Measurements from ENCODE around the gene NWD2.
A peak's percentile ranks its signal among the peaks of the same experiment; 100 is the strongest.
"Not testable (repeated sequence)": the region's sequence is repeated elsewhere in the genome, so short reads cannot be mapped to it uniquely, and the experiment has no call there.

NWD2 gene

DNA sequence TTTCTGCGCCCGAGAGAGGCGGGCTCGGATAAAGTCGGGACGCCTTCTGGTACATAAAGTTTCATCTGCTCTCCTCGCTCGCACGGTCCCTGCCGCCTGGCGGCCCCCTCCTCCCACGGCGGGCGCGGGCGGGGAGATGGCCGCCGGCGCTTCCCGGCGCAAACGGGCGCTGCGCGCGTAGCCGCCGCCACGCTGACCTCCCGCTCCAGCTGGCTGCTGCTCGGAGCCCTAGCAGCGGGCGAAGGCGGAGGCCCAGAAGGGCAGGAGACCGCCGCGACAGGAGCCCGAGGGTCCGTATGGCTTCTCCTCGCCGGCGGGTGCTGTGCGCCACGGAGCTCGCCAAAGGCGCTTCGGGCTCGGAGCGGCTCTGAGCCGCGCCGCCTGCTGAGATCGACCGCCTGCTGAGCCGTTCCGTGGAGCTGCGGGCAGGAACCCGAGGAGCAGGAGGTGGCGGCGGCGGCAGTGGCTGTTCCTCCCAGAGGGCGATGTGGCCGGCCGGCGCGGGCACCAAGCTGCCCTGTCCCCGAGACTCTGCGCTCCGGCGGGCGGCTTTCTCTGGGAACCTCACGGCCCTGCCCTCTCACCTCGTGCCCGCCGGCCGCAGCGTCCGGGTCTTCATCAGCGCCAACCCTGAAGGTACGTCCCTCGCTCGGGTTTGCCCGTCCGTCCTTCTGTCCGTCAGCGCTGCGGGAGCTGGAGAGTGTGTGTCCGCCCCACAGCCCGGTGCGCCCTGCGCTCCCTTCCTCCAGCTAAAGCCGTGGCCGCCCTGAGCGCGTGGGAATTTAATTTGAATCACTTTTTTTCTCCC is at the start of gene NWD2:
NWD2 (plus strand) TSS at position 161 of the 808 bp plus-strand sequence; CDS start at position 486, 325 bp downstream.
- DNase-seq (ENCODE audit: low read depth): peak; percentile 26

DNA sequence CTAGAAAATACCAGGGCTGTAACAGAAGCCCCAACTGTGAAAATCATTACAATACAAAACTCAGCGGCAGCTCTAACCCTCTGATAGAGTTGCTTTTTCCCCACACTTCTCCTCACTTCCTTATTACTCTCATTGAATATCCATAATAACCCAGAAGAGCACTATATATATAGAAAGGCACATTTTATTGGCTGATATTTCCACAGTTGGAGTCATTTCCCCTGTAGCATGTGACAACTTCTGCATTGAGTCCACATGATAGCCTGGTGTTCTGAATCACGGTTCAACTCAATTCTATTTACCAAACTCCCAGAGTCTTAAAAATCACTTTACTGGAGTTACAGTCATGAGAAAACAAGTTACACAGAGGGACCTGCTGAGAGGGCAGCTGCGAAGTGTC is 46.6 kb upstream of the NWD2 start:
- no peak for DNase-seq (ENCODE audit: low read depth)

DNA sequence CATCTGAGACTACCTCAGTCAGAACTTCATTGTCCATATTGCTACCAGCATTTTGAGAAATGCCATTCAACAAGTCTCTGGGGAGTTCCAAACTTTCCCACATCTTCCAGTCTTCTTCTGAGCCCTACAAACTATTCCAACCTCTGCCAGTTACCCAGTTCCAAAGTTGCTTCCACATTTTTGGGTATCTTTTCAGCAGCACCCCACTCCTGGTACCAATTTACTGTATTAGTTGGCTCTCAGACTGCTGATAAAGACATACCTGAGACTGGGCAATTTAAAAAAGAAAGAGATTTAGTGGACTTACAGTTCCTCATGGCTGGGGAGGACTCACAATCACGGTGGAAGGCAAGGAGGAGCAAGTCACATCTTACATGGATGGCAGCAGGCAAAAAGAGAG is 39.8 kb upstream of the NWD2 start:
- not testable (repeated sequence) for DNase-seq (ENCODE audit: low read depth)

GRCh38 chr4:37216209-37216608 is 28.3 kb upstream of the NWD2 start:
- DNase-seq (ENCODE audit: low read depth): no peak

DNA sequence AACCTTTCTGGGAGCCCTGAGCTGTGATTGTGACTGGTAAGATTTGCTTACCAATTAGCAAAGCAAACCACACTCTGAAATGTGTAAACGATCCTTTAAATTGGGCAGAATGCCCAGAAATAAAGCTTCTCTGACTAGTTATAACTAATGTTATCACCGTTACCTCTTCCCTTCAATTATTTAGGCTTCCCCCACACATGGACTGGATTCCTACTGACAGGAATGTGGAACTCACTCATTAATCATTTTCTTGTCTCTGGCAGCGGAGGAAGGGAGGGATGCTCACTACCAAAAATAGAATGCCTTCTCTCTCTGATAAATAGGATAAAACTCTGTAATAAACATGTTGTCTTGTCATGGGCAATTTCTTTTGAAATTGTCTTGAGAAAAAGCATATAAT is 25.3 kb upstream of the NWD2 start:
- DNase-seq (ENCODE audit: low read depth): no peak

DNA sequence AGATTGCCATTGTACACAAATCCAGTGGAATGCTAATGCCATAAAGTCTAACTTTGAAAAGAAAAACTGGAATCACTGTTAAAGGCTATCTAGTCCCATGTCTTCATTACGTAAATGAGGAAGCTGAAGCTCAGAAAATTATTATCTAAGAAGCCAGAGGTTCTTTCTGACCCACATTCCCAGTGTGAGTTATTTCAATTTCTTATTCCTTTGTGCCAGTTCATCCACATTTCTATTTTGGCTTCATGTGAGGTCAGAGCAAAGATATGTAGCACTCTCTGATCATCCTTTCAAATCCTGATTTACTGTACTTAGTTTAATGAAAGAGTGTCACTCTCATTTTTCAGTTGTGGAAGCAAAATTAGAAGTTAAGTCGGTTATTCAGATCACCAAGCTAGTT is 24.6 kb upstream of the NWD2 start:
- no peak for DNase-seq (ENCODE audit: low read depth)

DNA sequence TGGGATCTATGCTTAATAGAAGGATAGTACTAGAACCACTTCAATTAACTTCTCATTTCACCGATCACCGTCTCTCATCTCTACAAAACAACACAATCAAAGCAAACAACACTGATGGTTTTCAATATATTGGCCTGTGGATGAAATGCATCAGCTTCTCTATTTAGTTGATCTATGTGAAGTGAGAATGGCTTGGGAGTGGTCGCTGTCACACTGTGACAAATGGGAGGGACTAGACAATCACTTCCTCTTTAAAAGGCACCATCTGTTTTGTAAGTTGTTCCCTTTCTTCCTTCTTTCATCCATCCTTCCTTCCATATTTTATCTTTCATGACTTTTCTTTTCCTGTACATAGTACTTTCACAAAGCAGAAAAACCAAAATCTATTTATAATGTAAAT is 23.9 kb upstream of the NWD2 start:
- no peak for DNase-seq (ENCODE audit: low read depth)

GRCh38 chr4:37223732-37224131 is 20.8 kb upstream of the NWD2 start:
- DNase-seq (ENCODE audit: low read depth): no peak

DNA sequence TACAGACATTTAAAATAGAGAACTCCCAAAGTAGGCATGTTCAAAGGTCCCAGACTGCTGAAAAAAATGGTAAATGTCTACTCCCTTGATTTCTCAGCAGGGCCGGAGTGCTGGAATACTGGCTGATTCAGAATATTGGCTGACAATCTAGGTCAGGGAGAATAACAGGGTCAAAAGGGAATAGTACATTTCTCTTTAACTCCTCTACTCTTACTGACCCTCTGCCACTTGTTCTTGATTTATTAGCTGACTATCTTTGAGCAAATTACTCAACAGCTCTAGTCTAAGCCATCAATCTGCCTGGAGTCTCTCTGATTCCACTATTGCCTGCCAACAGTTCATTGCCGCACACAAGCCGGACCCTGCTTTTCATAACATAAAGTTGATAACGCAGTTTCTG is 19.7 kb upstream of the NWD2 start:
- DNase-seq (ENCODE audit: low read depth): no peak

- no peak for DNase-seq (ENCODE audit: low read depth)
Measured at GRCh38 chr4:37225778-37226177, 18.8 kb upstream of the NWD2 start.

DNA sequence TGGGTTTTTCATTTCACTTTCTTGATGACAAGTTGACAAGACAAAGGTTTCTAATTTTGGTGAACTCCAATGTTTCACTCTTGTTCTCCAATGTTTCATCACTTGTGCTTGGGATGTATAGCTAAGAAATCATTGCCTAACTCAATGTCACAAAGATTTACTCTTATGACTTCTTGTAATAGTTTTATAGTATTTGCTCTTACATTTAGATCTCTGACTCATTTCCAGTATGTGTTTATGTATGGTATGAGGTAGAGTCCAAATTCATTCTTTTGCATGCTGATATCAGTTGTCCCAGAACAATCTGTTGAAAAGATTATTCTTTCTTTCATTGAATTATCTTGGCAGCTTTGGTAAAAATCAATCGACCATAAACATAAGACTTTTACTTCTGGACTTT is 12.2 kb upstream of the NWD2 start:
- DNase-seq (ENCODE audit: low read depth): no peak

DNA sequence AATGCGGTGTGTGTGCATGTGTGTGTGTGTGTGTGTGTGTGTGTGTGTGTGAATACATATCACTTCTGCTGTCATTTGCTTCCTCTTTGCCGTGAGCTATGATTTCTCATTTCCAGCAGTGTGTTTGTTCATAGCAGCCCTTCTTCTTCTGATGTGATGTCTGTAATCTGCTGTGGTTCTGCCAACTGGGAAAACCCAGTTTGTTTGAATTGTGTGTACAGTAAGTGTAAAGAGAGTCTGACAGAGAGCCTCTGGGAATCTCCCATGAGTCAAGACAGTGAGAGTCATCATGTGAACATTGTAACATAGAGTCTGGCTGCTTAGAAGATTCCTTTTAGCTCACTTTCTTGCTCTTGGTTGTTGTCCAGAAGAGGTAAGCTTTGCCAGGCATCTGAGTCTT is 8.4 kb upstream of the NWD2 start:
- DNase-seq (ENCODE audit: low read depth): no peak

DNA sequence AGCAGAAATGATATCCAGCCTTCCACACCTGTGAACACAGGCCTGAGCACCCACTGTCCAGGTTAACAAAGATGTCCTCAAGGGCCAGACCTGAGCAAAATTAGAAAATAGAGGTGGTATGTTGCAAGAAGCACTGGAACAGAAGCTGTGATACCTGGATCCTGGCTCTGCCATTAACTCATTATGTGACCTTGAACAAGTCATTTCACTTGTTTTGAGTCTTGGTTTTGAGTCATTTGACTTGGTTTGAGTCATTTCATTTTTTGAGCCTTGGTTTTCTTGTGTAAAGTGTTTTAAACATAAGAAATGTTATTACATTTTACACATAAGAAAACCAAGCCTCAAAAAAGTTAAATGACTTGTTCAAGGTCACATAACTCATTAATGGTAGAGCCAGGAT is 2.9 kb upstream of the NWD2 start:
- DNase-seq (ENCODE audit: low read depth): no peak

DNA sequence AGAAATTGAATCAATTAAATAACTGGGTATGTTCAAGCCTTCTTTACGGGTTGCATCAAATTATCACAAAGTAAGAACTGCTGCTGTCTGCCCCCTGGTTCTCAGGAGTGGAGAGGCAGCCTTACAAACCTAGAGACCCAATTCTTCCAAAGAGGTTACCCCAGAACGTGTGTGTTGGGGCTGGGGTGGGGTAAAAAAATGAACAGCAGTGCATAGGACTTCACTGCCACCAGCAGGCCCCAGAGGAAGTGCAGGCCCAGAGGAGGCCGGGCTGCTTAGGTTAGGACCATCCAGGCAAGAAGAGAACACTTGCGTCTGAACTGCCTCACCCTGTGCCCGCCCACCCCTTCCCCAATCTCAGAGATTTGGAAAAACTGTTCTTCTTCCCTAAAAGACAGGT is 1.5 kb upstream of the NWD2 start:
- no peak for DNase-seq (ENCODE audit: low read depth)

- DNase-seq (ENCODE audit: low read depth): no peak
Measured at GRCh38 chr4:37243722-37244582, 591 bp upstream of the NWD2 start.

DNA sequence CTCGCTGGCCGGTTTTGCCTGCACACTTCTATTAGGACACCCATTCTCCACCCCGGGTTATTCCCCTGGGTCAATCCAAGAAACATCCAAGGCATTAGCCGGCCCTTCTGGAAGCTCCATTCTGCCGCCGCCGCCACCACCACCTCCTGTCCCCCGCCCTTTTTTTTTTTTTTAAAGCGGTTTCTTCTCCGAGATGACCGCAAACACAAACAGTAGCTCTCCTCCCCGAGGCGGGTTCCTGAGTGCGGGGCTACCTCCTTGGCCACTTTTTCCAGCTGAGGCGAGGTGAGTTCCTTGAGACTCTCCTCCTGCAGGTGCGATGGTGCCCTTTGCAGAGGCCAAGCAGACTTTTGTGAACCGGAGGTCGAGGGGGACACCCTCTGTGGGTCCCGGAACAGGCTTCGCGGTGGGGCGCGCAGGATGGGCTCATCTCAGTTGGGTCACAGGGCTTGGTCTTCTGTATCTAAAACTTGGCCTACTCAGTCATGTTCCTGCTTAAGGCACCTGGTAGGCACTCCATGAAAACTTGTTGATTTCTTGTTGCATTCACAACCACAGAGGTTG is 930 bp downstream of the NWD2 start:
- no peak for DNase-seq (ENCODE audit: low read depth)

DNA sequence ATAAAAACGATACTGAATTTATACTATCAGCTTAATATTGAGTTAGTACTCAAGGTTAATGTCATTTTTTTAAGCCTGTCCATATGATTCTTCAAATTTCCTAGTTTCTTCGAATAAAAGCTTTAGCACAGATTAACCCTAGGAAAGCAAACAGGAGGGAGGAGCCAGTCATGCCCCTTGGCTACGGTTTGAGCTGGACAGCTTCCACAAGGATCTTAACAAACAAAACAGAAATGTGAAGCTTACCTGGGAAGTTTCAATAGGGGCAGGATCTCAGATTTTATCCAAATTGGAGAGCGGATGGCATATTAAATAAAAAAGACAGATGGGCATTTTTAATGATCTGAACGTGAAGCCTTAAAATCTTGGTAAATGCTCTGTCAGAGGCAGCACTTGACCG is 2.3 kb downstream of the NWD2 start:
- no peak for DNase-seq (ENCODE audit: low read depth)

DNA sequence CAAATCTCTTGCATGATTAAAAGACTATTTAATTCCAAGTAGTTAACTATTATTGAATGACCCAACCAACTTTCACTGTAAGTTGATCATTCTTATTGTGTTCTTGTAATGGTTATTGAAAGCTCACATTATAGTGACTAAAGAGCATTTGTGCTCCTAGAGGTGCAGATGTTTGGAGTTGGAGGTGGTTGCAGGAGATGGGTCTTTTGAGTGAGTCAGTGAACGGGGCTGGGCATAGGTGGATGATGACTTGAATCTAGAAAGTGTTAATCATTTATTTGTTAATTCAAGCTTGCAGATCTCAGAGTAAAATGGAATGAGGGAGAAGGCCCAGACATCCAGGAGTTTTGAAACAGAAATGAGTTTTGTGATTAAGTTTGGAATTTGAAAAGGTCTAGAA is 13.7 kb downstream of the NWD2 start:
- no peak for DNase-seq (ENCODE audit: low read depth)

DNA sequence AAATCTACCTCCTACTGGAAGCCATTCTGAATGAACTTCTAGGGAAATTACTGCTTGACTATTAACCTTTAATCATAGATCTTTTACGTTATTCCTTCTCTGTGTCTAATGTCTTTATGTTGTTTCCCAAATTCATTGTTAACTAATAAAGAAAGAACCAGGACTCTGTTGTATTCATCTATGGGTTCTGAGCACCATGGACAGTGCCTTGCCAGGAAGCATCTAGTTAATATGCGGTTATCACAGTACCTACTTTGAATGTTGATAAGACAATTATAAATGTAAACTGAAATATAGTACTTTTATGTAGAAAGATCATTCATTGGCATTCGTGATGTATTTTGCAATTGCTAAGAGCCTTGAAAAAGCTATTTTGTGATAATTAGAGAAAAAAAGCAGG is 23.8 kb downstream of the NWD2 start:
- no peak for DNase-seq (ENCODE audit: low read depth)

DNA sequence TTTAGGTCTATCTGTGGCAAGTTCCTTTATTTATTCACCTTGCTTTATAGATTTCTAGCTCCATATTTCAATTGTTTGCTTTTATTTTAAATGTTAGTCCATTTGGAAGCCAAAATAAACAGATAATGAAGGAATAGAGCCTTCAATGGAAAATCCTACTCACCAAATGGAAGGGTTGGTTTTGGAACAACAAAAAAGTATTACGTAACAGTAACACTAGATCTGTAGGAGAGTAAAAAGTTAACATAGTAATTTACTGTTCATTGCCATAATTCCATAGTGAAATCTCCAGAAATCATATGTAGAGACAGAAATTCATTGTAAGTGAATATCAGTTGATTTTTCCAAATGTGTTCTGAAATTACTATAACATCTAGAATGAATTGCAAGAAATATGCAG is 34.6 kb downstream of the NWD2 start:
- no peak for DNase-seq (ENCODE audit: low read depth)

- DNase-seq (ENCODE audit: low read depth): no peak
Measured at GRCh38 chr4:37279894-37280592, 35.5 kb downstream of the NWD2 start.

- DNase-seq (ENCODE audit: low read depth): no peak
Measured at GRCh38 chr4:37299468-37299867, 54.9 kb downstream of the NWD2 start.
